Loucy (cell line): ENCODE data around the gene HELQ.

Experiments
- CTCF ChIP-seq: fragments of 200-600 bp; sonication (generic); conservative IDR thresholded peaks from 2 replicates; pipeline ENCODE4 v1.5.1; 2014; ENCODE audit warnings: mild to moderate bottlenecking, antibody characterized with exemption, low read length
- EZH2phosphoT487 ChIP-seq: fragments of 200-600 bp; IDR thresholded peaks from 2 replicates; pipeline ENCODE4 v1.6.1; 2018; ENCODE audit warnings: antibody characterized with exemption, mild to moderate bottlenecking, moderate library complexity, borderline replicate concordance

GRCh38 chr4:83370640-83370906, 85.0 kb downstream of the HELQ start:
- TF ChIP-seq CTCF, result no peak
- no peak for TF ChIP-seq EZH2phosphoT487
